CD14-positive monocyte (primary cell): ENCODE results near the gene POLR2J2. TPM values are rescaled to one million over a fixed set of nuclear protein-coding genes. Genes with fewer than 3 reads are reported as not detected.
"Not testable (repeated sequence)": the region's sequence is repeated elsewhere in the genome, so short reads cannot be mapped to it uniquely, and the experiment has no call there.

ENCODE experiments used
- DNase-seq, 3 donors: peaks; one replicate each; pipeline ENCODE4 v3.0.0-alpha.2; 2011 to 2022
- H2AFZ ChIP-seq: 2 replicates; pipeline ENCODE4 v1.6.0; 2012; ENCODE audit warnings: mild to moderate bottlenecking, low read depth, low read length, inconsistent platforms; ENCODE audit not compliant: insufficient read depth, poor library complexity, severe bottlenecking
- H3K27ac ChIP-seq, 2 donors: 1 replicate in 1 of 2; 2 replicates in 1 of 2; pipeline ENCODE4 v1.5.1; 2012 to 2013; ENCODE audit warnings: low read length in 2 of 2, control low read depth in 1 of 2, inconsistent platforms in 1 of 2, low read depth in 1 of 2, mild to moderate bottlenecking in 1 of 2
- H3K27me3 ChIP-seq, 2 donors: one replicate each; pipeline versions ENCODE4 v1.6.0 to v1.6.1; 2011 to 2013; ENCODE audit warnings: low read length in 2 of 2; ENCODE audit not compliant: control insufficient read depth in 2 of 2, insufficient read depth in 2 of 2
- H3K36me3 ChIP-seq, 2 donors: replicated peaks in 1 of 2; 1 replicate in 1 of 2; 2 replicates in 1 of 2; pipeline versions ENCODE4 v1.5.1 to v1.6.1; 2012 to 2013; ENCODE audit warnings: low read length in 2 of 2, control low read depth in 1 of 2, inconsistent platforms in 1 of 2, mild to moderate bottlenecking in 1 of 2; ENCODE audit not compliant: insufficient read depth in 2 of 2, control insufficient read depth in 1 of 2
- H3K4me1 ChIP-seq, 2 donors: 1 replicate in 1 of 2; 2 replicates in 1 of 2; pipeline versions ENCODE4 v1.5.1 to v1.6.1; 2012 to 2013; ENCODE audit warnings: low read length in 2 of 2, control low read depth in 1 of 2, inconsistent platforms in 1 of 2, mild to moderate bottlenecking in 1 of 2, moderate library complexity in 1 of 2; ENCODE audit not compliant: insufficient read depth in 2 of 2, control insufficient read depth in 1 of 2
- H3K4me2 ChIP-seq: replicated peaks from 2 replicates; pipeline ENCODE3; 2012; ENCODE audit warnings: low read length, moderate library complexity, mild to moderate bottlenecking; ENCODE audit not compliant: poor library complexity, severe bottlenecking; ENCODE audit errors: extremely low read depth
- H3K4me3 ChIP-seq, 3 experiments: fragments of 200-600 bp in 1 of 3; sonication (generic) in 1 of 3; replicated peaks in 1 of 3; 1 replicate in 2 of 3; 2 replicates in 1 of 3; pipeline ENCODE4 v1.5.1; 2011 to 2013; ENCODE audit warnings: low read length in 3 of 3, mild to moderate bottlenecking in 3 of 3, control low read depth in 2 of 3, low read depth in 2 of 3, inconsistent platforms in 1 of 3, moderate library complexity in 1 of 3
- H3K79me2 ChIP-seq: 2 replicates; pipeline ENCODE4 v1.6.0; 2012; ENCODE audit warnings: mild to moderate bottlenecking, control low read depth, inconsistent platforms, low read length, moderate library complexity; ENCODE audit not compliant: insufficient read depth
- H3K9ac ChIP-seq: 2 replicates; pipeline ENCODE4 v1.6.0; 2017; ENCODE audit warnings: low read length, mild to moderate bottlenecking; ENCODE audit not compliant: insufficient read depth, poor library complexity, severe bottlenecking
- H3K9me3 ChIP-seq, 2 donors: replicated peaks in 1 of 2; 1 replicate in 1 of 2; 2 replicates in 1 of 2; pipeline versions ENCODE4 v1.5.1 to v1.6.1; 2012 to 2013; ENCODE audit warnings: low read length in 2 of 2, control low read depth in 1 of 2; ENCODE audit not compliant: control insufficient read depth in 1 of 2, insufficient read depth in 1 of 2
- H4K20me1 ChIP-seq: 2 replicates; pipeline ENCODE4 v1.6.0; 2012; ENCODE audit warnings: mild to moderate bottlenecking, low read length, control low read depth, moderate library complexity; ENCODE audit not compliant: insufficient read depth
- H3K27ac Mint-ChIP-seq, 7 donors: one replicate each; pipeline ENCODE4 v1.8.0; 2020; ENCODE audit warnings: mild to moderate bottlenecking in 7 of 7, mixed read lengths in 7 of 7, moderate library complexity in 6 of 7, inconsistent platforms in 2 of 7
- H3K27me3 Mint-ChIP-seq, 3 donors: one replicate each; pipeline ENCODE4 v1.8.0; 2021 to 2022; ENCODE audit warnings: low read depth in 3 of 3, mild to moderate bottlenecking in 3 of 3, mixed read lengths in 3 of 3, moderate library complexity in 3 of 3, inconsistent platforms in 1 of 3
- H3K36me3 Mint-ChIP-seq, 2 donors: one replicate each; pipeline ENCODE4 v1.8.0; 2020; ENCODE audit warnings: mixed read lengths in 2 of 2, inconsistent platforms in 1 of 2, mild to moderate bottlenecking in 1 of 2
- H3K4me1 Mint-ChIP-seq: one replicate; pipeline ENCODE4 v1.8.0; 2020; ENCODE audit warnings: mild to moderate bottlenecking, mixed read lengths
- H3K4me3 Mint-ChIP-seq, 2 donors: one replicate each; pipeline ENCODE4 v1.8.0; 2020; ENCODE audit warnings: mild to moderate bottlenecking in 2 of 2, mixed read lengths in 2 of 2, moderate library complexity in 1 of 2
- H3K9me3 Mint-ChIP-seq, 7 donors: one replicate each; pipeline ENCODE4 v1.8.0; 2020 to 2022; ENCODE audit warnings: mixed read lengths in 7 of 7, mild to moderate bottlenecking in 6 of 7, moderate library complexity in 6 of 7, inconsistent platforms in 2 of 7
- WGBS: methylation state at CpG from one replicate; pipeline ENCODE4 v1.1.5; 2013; ENCODE audit warnings: missing lambda C conversion rate; ENCODE audit not compliant: insufficient coverage; 5-methylcytosine and 5-hydroxymethylcytosine counted together
- intact Hi-C, 2 donors: fragments of 100-400 bp; cut with micrococcal nuclease; formaldehyde crosslinking; loops; one replicate each; pipeline versions ENCODE4 v1.15.0 to v1.15.1; 2023
- polyA plus RNA-seq, 3 donors: library from polyadenylated mRNA; depleted of rRNA in 1 of 3; unstranded in 2 of 3; stranded (reverse) in 1 of 3; fragments of 300-500 nt in 2 of 3; fragments of >200 nt in 1 of 3; fragmentation: Illumina TruSeq in 2 of 3; gene quantifications; 1 replicate in 2 of 3; 2 replicates in 1 of 3; pipeline ENCODE4 v1.2.3, GENCODE V29; 2012 to 2021

POLR2J2 gene
- polyA plus RNA-seq, 3 donors: 1.1 to 5.5 (median 1.2) TPM

DNA sequence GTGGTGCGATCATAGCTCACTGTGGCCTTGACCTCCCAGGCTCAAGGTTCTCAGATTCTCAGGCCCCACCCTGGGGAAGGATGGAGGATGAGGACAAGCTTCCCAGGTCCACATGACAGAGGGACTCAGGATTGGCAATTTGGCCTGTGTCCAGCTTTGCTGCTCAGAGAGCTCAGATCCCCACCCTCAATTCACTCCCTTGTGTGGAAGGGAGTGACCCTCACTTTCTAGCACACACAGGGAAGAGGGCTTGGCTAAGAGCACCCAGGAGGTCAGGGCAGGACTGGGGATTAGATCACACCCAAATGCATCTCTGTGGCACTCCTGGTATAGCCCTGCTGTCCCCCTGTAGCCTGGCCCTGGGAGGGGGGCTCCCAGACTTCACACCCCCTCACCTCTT lies 28.1 kb downstream of the POLR2J2 start:
- H3K9me3 Mint-ChIP-seq, H3K9ac ChIP-seq, H3K9me3 ChIP-seq, H3K36me3 Mint-ChIP-seq, H3K27me3 ChIP-seq, H3K27me3 Mint-ChIP-seq, H3K4me3 Mint-ChIP-seq, H4K20me1 ChIP-seq, H2AFZ ChIP-seq, intact Hi-C loops, H3K36me3 ChIP-seq, H3K4me1 Mint-ChIP-seq, H3K4me3 ChIP-seq, H3K4me1 ChIP-seq, H3K27ac Mint-ChIP-seq, H3K27ac ChIP-seq, DNase-seq, H3K79me2 ChIP-seq, H3K4me2 ChIP-seq: not testable (repeated sequence)
- no CpG with 5 or more reads among the region's 1 CpG for WGBS

DNA sequence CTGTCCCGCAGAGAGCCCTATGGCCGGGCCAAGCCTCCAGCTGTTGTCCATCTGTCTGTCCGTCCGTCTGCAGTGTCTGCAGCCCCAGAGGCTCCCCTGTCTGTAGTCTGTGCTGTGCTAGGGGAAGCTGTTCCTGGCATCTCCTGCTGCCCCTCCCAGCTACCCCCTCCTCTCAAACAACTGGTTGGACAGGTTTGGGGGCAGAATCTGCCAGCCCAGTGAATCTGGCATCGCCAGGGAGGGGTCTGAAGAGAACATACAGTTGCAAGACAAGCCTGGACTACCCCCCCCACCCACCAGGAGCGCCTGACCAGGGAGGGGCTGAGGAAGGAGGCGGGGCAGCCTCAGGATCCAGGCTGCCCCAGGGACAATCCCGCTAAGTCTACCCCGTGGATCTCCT lies 28.8 kb downstream of the POLR2J2 start, which contains the start of gene UPK3BL1:
Gene UPK3BL1, minus strand, starts transcription at position 101 of the 400 bp plus-strand sequence. Its CDS starts 50 bp downstream, at position 51.
- H3K36me3 ChIP-seq, H4K20me1 ChIP-seq, H3K4me3 Mint-ChIP-seq, H3K4me3 ChIP-seq, H3K4me1 Mint-ChIP-seq, H3K27me3 Mint-ChIP-seq, H3K27me3 ChIP-seq, H3K9ac ChIP-seq, DNase-seq, H3K27ac ChIP-seq, H3K9me3 Mint-ChIP-seq, H3K27ac Mint-ChIP-seq, H3K79me2 ChIP-seq, H3K4me2 ChIP-seq, intact Hi-C loops, H3K4me1 ChIP-seq, H3K36me3 Mint-ChIP-seq, H3K9me3 ChIP-seq, H2AFZ ChIP-seq: not testable (repeated sequence)
- WGBS: no CpG with 5 or more reads among the region's 9 CpGs

DNA sequence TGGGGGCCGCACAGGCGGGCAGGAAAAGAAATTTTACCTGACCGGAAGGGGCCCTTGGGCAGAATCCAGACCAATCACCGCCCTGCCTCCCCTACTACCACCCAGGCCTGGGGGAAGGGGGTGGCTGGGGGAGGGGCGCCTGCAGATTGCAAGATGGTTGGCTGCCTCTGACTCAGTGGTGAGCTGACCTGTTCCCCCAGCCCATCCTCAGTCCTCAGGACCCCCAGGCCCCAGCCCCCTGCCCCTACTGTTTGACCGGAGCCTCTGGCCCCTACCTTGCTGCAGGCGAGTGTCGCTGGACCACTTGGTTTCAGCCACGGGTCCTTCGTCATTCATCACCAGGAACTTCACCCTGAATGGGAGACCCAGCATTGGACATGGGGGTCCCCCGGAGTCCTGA lies 32.6 kb downstream of the POLR2J2 start:
- H3K27ac ChIP-seq, H3K4me3 Mint-ChIP-seq, H3K4me3 ChIP-seq, H4K20me1 ChIP-seq, intact Hi-C loops, H3K9ac ChIP-seq, H3K36me3 Mint-ChIP-seq, H3K9me3 Mint-ChIP-seq, H3K4me1 Mint-ChIP-seq, H3K4me1 ChIP-seq, H3K27me3 Mint-ChIP-seq, H3K27me3 ChIP-seq, H3K4me2 ChIP-seq, H3K36me3 ChIP-seq, H3K79me2 ChIP-seq, H3K27ac Mint-ChIP-seq, H2AFZ ChIP-seq, H3K9me3 ChIP-seq: not testable (repeated sequence)
- WGBS: 100% methylated on average over 3 of the region's 11 CpGs
- peak in 1 of 3 donors; percentile 1 for DNase-seq

DNA sequence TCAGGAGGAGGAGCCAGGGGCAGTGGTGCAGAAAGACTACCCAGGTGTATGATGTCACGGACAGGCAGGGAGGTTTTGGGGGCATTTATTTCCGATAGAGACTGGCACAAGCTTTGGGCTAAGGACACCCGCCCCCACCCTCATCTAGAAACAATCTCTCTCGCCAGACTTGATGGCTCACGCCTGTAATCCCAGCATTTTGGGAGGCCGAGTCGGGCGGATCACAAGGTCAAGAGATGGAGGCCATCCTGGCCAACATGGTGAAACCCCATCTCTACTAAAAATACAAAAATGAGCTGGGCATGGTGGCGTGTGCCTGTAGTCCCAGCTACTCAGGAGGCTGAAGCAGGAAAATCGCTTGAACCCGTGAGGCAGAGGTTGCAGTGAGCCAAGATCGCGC lies 34.5 kb downstream of the POLR2J2 start:
- H3K36me3 ChIP-seq, H3K4me3 Mint-ChIP-seq, H3K36me3 Mint-ChIP-seq, H4K20me1 ChIP-seq, H3K9me3 Mint-ChIP-seq, H3K27me3 Mint-ChIP-seq, H3K79me2 ChIP-seq, intact Hi-C loops, H3K27me3 ChIP-seq, H3K9me3 ChIP-seq, DNase-seq, H3K27ac Mint-ChIP-seq, H3K9ac ChIP-seq, H3K4me1 ChIP-seq, H3K4me3 ChIP-seq, H3K4me2 ChIP-seq, H3K4me1 Mint-ChIP-seq, H2AFZ ChIP-seq, H3K27ac ChIP-seq: not testable (repeated sequence)
- WGBS: 100% methylated on average over 2 of the region's 13 CpGs
